GM19397 (cell line): Measurements from ENCODE around the gene TUBB6.

ENCODE experiments used
- ATAC-seq: cut with Tn5 transposase; IDR thresholded peaks from one replicate; pipeline ENCODE4 v1.9.1; 2021; ENCODE audit warnings: mild to moderate bottlenecking, moderate library complexity; ENCODE audit not compliant: unreplicated experiment

The TUBB6 gene

GRCh38 chr18:12313530-12314245 lies 5.6 kb downstream of the TUBB6 start:
- no peak for ATAC-seq

- ATAC-seq = no peak
Measured at GRCh38 chr18:12314591-12315305, 6.7 kb downstream of the TUBB6 start.

GRCh38 chr18:12315490-12315889 lies 7.4 kb downstream of the TUBB6 start:
- ATAC-seq = no peak

GRCh38 chr18:12315911-12316310 lies 7.9 kb downstream of the TUBB6 start:
- ATAC-seq = no peak

- no peak for ATAC-seq
Measured at GRCh38 chr18:12317664-12318333, 9.8 kb downstream of the TUBB6 start.

- no peak for ATAC-seq
Measured at GRCh38 chr18:12318334-12318697, 10.3 kb downstream of the TUBB6 start.

- no peak for ATAC-seq
Measured at GRCh38 chr18:12318857-12319256, 10.8 kb downstream of the TUBB6 start.

GRCh38 chr18:12321333-12321732 lies 13.3 kb downstream of the TUBB6 start:
- peak; percentile 71 for ATAC-seq

- no peak for ATAC-seq
Measured at GRCh38 chr18:12324991-12325725, 17.1 kb downstream of the TUBB6 start.

GRCh38 chr18:12325726-12326245 lies 17.7 kb downstream of the TUBB6 start:
- ATAC-seq = no peak

- ATAC-seq = no peak
Measured at GRCh38 chr18:12326711-12327460, 18.8 kb downstream of the TUBB6 start.

GRCh38 chr18:12327510-12328178 lies 19.6 kb downstream of the TUBB6 start:
- ATAC-seq = peak; percentile 67

GRCh38 chr18:12328179-12328823 lies 20.3 kb downstream of the TUBB6 start:
- no peak for ATAC-seq

- no peak for ATAC-seq
Measured at GRCh38 chr18:12329125-12329698, 21.2 kb downstream of the TUBB6 start.

- ATAC-seq = no peak
Measured at GRCh38 chr18:12330766-12331165, 22.7 kb downstream of the TUBB6 start.

GRCh38 chr18:12333506-12334290 lies 25.7 kb downstream of the TUBB6 start:
- ATAC-seq = no peak

GRCh38 chr18:12334366-12334808 lies 26.3 kb downstream of the TUBB6 start:
- no peak for ATAC-seq

GRCh38 chr18:12334863-12335262 lies 26.8 kb downstream of the TUBB6 start:
- no peak for ATAC-seq
